Fibroblast of upper back skin (primary cell): ENCODE data around the gene CLSTN1.
"Not testable (repeated sequence)": the region's sequence is repeated elsewhere in the genome, so short reads cannot be mapped to it uniquely, and the experiment has no call there.

Experiments used
- DNase-seq: peaks from one replicate; pipeline ENCODE4 v3.0.0-alpha.2; 2013

The CLSTN1 gene

GRCh38 chr1:9825093-9826074 is 1.6 kb upstream of the CLSTN1 start:
- DNase-seq = peak; percentile 52

GRCh38 chr1:9824702-9825089 is 931 bp upstream of the CLSTN1 start:
- no peak for DNase-seq

- no peak for DNase-seq
Measured at GRCh38 chr1:9823693-9823942, 147 bp downstream of the CLSTN1 start.

GRCh38 chr1:9822897-9823692 is 670 bp downstream of the CLSTN1 start:
- DNase-seq = no peak

DNA sequence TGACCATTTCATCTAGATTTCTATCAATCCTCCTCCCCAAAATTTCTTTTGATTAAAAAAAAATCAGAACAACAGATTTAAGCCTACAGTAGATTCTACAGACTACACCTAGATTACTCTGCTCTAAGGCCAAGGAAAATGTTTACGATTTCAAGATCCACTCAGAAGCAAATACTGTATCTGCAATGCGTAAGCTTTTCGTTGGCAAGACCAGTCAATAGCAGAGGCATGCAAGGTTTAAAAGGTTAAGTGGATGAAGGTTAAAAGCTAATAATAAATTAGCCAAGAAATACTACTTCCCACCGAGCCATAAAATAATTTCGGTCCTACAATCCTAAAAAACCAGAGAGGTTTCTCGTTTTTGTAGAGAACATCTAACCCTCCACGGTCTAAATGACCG is 1.3 kb downstream of the CLSTN1 start:
- no peak for DNase-seq

DNA sequence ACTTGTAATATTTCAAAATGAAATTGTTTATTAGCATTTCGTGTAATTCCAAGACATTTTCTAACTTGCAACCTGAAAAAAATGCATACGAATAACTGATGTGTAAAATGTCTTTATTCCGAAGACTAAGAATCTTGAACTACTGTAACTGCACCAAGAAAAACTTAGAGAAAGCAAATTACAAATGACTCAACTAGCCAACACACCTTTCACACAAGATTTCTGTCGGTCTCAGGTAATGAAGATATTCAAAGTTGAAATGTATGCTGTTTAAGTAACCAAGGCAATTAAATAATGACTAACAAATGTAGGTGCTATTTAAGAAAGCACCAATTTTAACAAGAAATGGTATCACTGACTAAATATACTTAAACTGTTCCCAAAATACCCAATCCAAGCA is 2.1 kb downstream of the CLSTN1 start:
- no peak for DNase-seq

- DNase-seq = no peak
Measured at GRCh38 chr1:9820521-9820920, 3.2 kb downstream of the CLSTN1 start.

GRCh38 chr1:9817734-9818133 is 6.0 kb downstream of the CLSTN1 start:
- no peak for DNase-seq

DNA sequence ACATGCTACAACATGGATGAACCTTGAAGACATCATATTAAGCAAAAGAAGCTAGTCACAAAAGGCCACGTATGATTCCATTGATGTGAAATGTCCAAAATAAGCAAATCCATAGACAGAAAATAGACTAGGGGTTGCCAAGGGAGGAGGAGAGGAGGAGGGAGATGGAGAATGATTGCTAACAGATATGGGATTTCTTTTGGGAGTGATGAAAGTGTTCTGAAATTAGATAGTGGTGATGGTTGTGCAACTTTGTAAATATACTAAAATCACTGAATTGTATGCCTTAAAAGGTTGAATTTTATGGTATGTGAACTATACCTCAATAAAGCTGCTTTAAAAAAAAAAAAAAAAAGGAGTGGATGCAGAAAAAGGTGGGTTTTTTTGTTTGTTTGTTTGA is 7.6 kb downstream of the CLSTN1 start:
- DNase-seq = peak; percentile 55

GRCh38 chr1:9815150-9815549 is 8.6 kb downstream of the CLSTN1 start:
- DNase-seq = no peak

DNA sequence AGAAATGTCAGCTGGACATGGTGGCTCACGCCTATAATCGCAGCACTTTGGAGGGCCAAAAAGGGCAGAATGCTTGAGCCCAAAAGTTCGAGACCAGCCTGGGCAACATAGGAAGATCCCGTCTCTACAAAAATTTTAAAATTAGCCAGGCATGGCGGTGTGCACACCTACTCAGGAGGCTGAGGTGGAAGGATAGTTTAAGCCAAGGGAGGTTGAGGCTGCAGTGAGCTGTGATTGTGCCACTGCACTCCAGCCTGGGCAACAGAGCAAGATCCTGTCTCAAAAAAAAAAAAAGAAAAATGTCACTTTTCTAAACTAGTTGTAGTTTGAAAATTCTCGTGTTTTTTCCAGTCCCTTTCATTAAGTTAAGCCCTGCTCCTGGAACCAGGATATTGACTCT is 9.1 kb downstream of the CLSTN1 start:
- DNase-seq = no peak

DNA sequence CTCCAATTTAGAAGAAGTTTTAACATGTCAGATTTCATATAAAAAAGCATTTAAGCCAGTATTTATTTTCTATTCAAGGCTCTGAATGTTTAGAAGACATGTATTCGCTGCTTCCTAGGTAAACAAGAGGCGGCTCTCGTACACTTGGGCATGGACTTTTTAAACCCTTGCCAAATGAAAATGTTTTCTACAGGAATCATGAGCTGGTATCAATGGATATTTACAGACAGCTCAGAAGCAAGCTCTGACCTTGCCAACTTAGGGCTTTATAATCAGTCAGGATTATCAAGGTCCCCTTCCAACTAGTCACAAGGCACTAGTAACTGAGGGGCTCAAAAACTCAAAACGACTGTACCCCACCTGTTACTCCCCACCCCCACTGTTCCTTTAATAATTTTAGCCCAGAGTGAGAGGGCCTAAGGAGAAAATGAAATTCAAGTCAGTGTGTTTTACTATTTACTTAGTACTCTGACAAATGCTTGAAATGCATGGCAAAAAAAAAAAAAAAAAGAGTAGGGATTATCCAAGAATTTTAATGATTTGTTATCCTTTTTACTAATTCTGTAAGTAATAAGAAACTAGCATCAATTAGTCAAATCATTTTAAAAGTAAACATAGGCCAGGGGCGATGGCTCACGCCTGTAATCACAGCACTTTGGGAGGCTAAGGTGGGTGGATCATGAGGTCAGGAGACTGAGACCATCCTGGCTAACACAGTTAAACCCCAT is 12.4 kb downstream of the CLSTN1 start:
- no peak for DNase-seq

- DNase-seq = no peak
Measured at GRCh38 chr1:9809100-9809510, 14.7 kb downstream of the CLSTN1 start.

DNA sequence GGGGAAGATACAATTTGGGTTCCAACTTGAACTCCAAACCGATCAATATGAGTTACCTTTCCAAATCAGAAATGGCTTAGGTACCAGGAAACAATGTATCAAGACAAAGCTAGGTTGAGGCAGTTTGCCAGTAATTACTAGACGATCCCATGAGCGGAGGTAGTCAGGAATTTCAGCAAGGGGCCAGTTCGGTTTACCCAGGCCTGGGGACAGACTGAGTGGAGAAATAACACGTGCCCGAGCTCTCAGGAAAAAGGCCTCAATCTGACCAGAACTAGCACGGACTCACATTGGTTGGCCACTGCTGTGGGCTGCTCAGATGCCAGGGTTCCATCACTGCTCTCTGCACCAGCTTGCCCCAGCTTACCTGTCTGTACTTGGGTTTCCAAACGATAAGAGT is 15.3 kb downstream of the CLSTN1 start:
- no peak for DNase-seq

DNA sequence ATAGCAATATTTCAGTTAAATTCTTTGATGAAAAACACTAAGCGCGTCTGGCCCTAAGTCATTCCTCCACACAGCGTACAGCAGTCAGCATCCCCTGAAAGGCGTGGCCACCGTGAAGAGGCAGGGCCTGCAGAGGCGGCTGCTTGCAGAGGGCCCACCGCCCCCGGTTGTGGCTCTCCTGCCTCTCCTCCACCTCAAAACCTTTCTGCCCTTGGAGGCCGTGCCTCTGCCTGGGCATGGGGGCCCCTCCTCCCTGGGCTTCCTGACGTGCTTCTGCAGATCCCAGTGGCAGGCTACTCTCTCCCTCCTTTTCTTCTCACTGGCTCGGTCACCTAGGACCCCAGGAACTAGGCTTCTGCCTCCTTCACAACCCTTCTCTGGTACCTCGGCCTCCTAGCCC is 16.2 kb downstream of the CLSTN1 start:
- no peak for DNase-seq

DNA sequence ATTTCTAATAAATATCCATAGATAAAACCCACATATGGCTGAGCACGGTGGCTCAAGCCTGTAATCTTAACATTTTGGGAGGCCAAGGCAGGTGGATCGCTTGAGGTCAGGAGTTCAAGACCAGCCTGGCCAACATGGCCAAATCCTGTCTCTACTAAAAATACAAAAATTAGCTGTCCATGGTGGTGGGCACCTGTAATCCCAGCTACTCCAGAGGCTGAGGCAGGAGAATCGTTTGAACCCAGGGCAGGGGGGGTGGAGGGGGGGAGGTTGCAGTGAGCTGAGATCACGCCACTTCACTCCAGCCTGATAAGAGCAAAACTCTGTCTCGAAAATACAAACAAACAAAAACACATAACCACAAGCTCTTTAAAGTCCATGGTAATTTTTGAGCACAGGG is 17.8 kb downstream of the CLSTN1 start:
- DNase-seq = not testable (repeated sequence)

- no peak for DNase-seq
Measured at GRCh38 chr1:9805006-9805508, 18.7 kb downstream of the CLSTN1 start.

- not testable (repeated sequence) for DNase-seq
Measured at GRCh38 chr1:9803003-9803918, 20.5 kb downstream of the CLSTN1 start.

- DNase-seq = no peak
Measured at GRCh38 chr1:9801909-9802308, 21.9 kb downstream of the CLSTN1 start.

DNA sequence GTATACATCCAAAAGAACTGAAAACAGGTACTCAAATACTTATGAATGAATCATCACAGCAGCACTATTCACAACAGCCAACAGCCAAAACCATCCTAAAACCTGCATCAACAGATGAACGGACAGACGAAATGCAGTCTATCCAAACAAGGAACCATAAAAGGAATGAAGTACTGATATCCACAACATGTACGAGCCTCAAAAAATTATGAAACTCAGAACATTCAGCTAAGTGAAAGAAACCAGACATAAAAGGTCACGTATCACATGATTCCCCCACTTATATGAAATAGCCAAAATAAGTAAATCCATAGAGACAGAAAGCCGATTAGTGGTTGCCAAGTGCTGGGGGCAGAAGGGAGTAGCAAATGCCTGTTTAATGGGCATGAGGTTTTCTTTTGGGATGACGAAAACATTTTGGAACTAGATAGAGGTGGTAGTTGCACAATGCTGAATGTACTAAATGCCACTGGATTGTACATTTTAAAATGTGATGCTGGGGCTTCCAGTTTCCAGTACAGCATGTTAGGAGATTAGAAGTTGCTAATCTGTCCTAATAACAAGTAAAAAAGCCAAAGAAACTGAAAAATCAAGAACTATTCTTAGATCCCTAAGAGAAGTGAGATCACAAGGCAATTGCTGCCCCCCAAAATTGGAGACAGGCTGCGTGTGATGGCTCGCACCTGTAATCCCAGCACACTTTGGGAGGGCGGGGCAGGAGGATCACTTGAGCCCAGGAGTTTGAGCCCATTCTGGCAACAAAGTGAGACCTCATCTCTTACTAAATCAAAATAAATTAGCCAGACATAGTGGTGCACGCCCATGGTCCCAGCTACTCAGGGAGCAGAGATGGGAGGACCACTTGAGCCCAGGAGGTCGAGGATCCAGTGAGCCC is 25.3 kb downstream of the CLSTN1 start:
- no peak for DNase-seq

DNA sequence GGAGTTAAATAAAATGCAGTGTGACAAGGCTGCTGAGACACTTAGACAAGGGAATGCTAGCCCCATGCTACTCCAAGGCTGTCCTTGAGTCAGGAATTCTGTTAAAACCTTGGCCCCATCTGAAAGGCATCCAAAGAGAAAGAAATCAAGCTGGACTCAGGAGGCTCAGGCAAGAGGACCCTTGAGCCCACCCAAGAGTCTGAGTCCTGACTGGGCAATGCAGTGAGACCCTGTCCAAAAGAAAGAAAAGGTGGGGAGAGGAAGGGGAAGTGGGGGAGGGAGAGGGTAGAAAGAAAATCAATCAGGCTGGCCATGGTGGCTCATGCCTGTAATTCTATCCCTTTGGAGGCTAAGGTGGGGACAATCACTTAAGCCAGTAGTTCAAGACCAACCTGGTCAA is 26.7 kb downstream of the CLSTN1 start:
- no peak for DNase-seq
